ENCODE data around the gene C1QA. TPM values are rescaled to one million over a fixed set of nuclear protein-coding genes. Genes with fewer than 3 reads are reported as not detected.

C1QA gene
- total and polyA plus RNA-seq, 10 of the 15 experiments (the other 5 are each of a cell fraction or from before 2014, with no cell fraction given), result 0.59 TPM; not detected in 9

DNA sequence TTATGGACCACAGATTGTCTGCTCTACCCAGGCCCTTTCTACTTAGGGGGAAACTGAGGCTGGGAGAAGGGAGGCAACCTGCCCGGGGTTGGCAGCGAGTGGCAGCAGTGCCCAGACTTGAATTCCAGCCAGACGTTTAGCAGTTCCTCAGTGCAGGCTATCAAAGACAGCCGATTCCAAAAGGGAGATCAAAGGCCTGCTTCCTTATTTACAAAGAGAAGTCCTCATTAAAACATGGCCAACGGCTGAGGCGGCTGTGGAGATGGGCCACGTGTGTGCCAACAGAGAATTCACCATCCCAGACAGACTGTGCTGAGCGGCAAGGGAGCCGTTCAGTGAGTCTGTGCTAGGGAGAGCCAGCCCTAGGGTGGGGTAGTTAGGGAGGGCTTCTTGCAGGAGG is 44.3 kb downstream of the C1QA start:
- ChIA-PET CTCF (no interaction called here), SMC1A (ENCODE audit: uncharacterized antibody, unreplicated experiment) (interaction anchor here (0.6 kb wide), 1 partner anchor 23 kb away, joined by 3 read pairs; no protein-coding TSS in a partner anchor), RAD21 (ENCODE audit: unreplicated experiment) (no interaction called here), POLR2A (no interaction called here)
- in situ Hi-C loops (cut with MboI) (no loop called here), intact Hi-C loops (cut with micrococcal nuclease; ENCODE audit: unreplicated experiment) (no loop called here)
- no peaks in the 10 kb centered on the region for H4K20me1 ChIP-seq (ENCODE audit: control insufficient read depth, insufficient read depth)
- H3K79me2 ChIP-seq (ENCODE audit: control insufficient read depth, insufficient read depth, low read length), result no peaks in the 10 kb centered on the region
- no peaks in the 10 kb centered on the region for H3K36me3 ChIP-seq (ENCODE audit: control insufficient read depth in 2 of 2, insufficient read depth in 2 of 2, low read length in 1 of 2)
- no peak overlapping the region for H3K4me2 ChIP-seq (ENCODE audit: control insufficient read depth, insufficient read depth)
- no peak overlapping the region for H3K27ac ChIP-seq (ENCODE audit: control insufficient read depth, insufficient read depth)
- no peak for ATAC-seq
- no peak overlapping the region for H3K4me3 ChIP-seq
- H3K4me1 ChIP-seq (ENCODE audit: control insufficient read depth, insufficient read depth, low read length), result no peaks in the 10 kb centered on the region
- DNase-seq (ENCODE audit: low read depth, low spot score), result no peak
- BruUV-seq (replicated peaks), result no TSS peak
- H3K9me3 ChIP-seq (replicated peaks; ENCODE audit: control insufficient read depth, insufficient read depth, low read length), result no peaks in the 10 kb centered on the region
- no peak for FAIRE-seq
- H3K27me3 ChIP-seq (replicated peaks in 1 of 2; ENCODE audit: control insufficient read depth in 2 of 2, insufficient read depth in 2 of 2, low read length in 1 of 2), result no peaks in the 10 kb centered on the region; a peak in 1 of 4 replicates
- TF ChIP-seq, protein P1, sequence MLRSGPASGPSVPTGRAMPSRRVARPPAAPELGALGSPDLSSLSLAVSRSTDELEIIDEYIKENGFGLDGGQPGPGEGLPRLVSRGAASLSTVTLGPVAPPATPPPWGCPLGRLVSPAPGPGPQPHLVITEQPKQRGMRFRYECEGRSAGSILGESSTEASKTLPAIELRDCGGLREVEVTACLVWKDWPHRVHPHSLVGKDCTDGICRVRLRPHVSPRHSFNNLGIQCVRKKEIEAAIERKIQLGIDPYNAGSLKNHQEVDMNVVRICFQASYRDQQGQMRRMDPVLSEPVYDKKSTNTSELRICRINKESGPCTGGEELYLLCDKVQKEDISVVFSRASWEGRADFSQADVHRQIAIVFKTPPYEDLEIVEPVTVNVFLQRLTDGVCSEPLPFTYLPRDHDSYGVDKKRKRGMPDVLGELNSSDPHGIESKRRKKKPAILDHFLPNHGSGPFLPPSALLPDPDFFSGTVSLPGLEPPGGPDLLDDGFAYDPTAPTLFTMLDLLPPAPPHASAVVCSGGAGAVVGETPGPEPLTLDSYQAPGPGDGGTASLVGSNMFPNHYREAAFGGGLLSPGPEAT (IDR thresholded peaks at IDR 0.05; ENCODE audit: low read depth), result no peak
- TF ChIP-seq ETV6 (conservative IDR thresholded peaks at IDR 0.05 in 1 of 2, IDR thresholded peaks at IDR 0.05 in 1 of 2; ENCODE audit: borderline replicate concordance in 1 of 2, low read depth in 1 of 2) (no peak), POU2F2 (IDR thresholded peaks at IDR 0.05; ENCODE audit: borderline replicate concordance, low read depth, low read length) (no peak), POLR2AphosphoS5 (IDR thresholded peaks at IDR 0.05; ENCODE audit: low read length) (no peak), MYB (IDR thresholded peaks at IDR 0.05; ENCODE audit: borderline replicate concordance, low read depth, low read length) (no peak), PML (IDR thresholded peaks at IDR 0.05; ENCODE audit: low read length) (no peak), ATF7 (IDR thresholded peaks at IDR 0.05; ENCODE audit: low read depth) (no peak)
- TF ChIP-seq, protein P2, sequence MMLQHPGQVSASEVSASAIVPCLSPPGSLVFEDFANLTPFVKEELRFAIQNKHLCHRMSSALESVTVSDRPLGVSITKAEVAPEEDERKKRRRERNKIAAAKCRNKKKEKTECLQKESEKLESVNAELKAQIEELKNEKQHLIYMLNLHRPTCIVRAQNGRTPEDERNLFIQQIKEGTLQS (IDR thresholded peaks at IDR 0.05; ENCODE audit: borderline replicate concordance, extremely low read depth, low read depth, low read length), result no peak
- TF ChIP-seq, protein P3, sequence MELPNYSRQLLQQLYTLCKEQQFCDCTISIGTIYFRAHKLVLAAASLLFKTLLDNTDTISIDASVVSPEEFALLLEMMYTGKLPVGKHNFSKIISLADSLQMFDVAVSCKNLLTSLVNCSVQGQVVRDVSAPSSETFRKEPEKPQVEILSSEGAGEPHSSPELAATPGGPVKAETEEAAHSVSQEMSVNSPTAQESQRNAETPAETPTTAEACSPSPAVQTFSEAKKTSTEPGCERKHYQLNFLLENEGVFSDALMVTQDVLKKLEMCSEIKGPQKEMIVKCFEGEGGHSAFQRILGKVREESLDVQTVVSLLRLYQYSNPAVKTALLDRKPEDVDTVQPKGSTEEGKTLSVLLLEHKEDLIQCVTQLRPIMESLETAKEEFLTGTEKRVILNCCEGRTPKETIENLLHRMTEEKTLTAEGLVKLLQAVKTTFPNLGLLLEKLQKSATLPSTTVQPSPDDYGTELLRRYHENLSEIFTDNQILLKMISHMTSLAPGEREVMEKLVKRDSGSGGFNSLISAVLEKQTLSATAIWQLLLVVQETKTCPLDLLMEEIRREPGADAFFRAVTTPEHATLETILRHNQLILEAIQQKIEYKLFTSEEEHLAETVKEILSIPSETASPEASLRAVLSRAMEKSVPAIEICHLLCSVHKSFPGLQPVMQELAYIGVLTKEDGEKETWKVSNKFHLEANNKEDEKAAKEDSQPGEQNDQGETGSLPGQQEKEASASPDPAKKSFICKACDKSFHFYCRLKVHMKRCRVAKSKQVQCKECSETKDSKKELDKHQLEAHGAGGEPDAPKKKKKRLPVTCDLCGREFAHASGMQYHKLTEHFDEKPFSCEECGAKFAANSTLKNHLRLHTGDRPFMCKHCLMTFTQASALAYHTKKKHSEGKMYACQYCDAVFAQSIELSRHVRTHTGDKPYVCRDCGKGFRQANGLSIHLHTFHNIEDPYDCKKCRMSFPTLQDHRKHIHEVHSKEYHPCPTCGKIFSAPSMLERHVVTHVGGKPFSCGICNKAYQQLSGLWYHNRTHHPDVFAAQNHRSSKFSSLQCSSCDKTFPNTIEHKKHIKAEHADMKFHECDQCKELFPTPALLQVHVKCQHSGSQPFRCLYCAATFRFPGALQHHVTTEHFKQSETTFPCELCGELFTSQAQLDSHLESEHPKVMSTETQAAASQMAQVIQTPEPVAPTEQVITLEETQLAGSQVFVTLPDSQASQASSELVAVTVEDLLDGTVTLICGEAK (IDR thresholded peaks at IDR 0.05; ENCODE audit: borderline replicate concordance), result no peak
- TF ChIP-seq, protein P4, sequence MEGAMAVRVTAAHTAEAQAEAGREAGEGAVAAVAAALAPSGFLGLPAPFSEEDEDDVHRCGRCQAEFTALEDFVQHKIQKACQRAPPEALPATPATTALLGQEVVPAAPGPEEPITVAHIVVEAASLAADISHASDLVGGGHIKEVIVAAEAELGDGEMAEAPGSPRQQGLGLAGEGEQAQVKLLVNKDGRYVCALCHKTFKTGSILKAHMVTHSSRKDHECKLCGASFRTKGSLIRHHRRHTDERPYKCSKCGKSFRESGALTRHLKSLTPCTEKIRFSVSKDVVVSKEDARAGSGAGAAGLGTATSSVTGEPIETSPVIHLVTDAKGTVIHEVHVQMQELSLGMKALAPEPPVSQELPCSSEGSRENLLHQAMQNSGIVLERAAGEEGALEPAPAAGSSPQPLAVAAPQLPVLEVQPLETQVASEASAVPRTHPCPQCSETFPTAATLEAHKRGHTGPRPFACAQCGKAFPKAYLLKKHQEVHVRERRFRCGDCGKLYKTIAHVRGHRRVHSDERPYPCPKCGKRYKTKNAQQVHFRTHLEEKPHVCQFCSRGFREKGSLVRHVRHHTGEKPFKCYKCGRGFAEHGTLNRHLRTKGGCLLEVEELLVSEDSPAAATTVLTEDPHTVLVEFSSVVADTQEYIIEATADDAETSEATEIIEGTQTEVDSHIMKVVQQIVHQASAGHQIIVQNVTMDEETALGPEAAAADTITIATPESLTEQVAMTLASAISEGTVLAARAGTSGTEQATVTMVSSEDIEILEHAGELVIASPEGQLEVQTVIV (IDR thresholded peaks at IDR 0.05; ENCODE audit: borderline replicate concordance, partially characterized antibody), result no peak
- H2AFZ ChIP-seq (ENCODE audit: control insufficient read depth, low read depth, low read length), result no peak overlapping the region
- no peak overlapping the region for H3K9ac ChIP-seq (ENCODE audit: control insufficient read depth, insufficient read depth, low read length)
- WGBS (ENCODE audit: insufficient coverage, insufficient replicate concordance, low lambda C conversion rate, missing lambda C conversion rate), result 31% methylated on average over 9 of the region's 9 CpGs
